ENCODE measurements around the gene FOXN4.

The FOXN4 gene

DNA sequence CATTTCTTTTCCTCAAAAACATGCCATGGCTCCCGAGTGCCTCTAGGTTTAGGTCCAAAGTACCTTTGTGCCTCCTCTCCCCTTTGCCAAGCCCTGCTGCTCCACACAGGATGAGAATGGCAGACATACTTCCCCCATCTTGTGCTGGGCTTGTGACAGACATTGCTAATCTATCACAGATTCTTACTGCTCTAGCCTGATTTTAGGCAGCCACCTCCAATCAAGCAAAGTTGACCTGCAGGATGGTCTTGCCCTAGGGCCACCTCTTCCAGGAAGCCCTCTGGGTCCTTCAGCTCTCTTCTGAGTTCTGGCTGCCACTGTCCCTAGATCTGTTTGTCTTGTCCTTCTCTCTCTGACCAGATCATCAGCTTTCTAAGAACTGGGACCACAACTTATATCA, 20.5 kb downstream of the FOXN4 start:
- no peak for TF ChIP-seq ZFX (IDR thresholded peaks at IDR 0.05; ENCODE audit: borderline replicate concordance)
- TF ChIP-seq, protein P1, sequence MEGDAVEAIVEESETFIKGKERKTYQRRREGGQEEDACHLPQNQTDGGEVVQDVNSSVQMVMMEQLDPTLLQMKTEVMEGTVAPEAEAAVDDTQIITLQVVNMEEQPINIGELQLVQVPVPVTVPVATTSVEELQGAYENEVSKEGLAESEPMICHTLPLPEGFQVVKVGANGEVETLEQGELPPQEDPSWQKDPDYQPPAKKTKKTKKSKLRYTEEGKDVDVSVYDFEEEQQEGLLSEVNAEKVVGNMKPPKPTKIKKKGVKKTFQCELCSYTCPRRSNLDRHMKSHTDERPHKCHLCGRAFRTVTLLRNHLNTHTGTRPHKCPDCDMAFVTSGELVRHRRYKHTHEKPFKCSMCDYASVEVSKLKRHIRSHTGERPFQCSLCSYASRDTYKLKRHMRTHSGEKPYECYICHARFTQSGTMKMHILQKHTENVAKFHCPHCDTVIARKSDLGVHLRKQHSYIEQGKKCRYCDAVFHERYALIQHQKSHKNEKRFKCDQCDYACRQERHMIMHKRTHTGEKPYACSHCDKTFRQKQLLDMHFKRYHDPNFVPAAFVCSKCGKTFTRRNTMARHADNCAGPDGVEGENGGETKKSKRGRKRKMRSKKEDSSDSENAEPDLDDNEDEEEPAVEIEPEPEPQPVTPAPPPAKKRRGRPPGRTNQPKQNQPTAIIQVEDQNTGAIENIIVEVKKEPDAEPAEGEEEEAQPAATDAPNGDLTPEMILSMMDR (IDR thresholded peaks at IDR 0.05) = no peak
- no peak overlapping the region for H3K27ac ChIP-seq

DNA sequence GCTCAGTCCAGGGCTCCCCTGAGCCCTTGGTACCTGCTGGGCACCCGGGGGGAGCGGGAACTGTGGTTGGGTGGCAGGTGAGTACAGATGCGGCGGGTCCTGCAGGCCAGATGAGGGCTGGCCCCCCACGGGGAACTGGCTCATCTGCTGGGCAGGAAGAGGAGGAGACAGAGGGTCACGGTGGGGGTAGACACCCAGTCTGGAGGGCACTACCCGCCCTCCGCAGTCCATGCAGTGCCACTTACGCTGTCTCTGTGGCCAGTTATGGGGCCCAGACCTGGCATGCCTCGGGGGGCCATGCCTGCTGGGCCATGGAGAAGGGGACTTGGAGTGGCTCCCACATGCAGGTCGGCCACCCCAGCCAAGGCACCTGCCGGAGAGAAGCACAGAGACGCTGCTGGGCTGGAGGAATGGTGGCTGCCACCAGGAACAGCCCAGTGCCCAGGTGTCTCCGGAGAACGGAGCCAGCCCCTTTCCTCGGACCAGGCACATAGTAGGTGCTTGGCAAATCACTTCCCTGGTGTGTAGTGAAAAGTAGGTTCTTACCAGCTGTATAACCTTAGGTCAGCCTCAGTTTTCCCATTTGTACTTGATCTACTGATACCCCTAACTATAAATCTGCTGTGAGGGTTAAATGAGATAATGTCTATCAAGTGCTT, 21.1 kb downstream of the FOXN4 start:
- TF ChIP-seq, protein P1 (IDR thresholded peaks at IDR 0.05) = no peak
- no peak for TF ChIP-seq ZFX (IDR thresholded peaks at IDR 0.05; ENCODE audit: borderline replicate concordance)
- H3K27ac ChIP-seq = no peak overlapping the region

DNA sequence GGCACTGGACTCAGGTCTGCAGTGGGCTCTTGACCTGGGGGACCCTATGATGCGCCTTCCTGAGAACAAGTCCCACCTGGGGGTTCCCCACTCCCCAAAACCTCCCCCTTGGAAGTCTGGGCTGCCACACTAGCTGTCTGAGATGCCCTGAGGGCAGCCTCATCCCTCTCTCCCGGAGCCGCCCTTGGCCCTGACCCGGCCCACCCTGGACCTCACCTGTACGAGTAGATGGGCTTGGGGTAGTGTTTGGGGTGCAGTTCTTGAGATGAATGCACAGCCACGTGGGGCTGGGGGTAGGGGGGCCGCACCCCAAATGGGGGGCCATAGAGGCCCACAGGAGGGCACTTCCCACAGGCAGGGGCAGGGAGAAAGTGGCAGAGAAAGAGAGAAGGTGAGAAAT, 21.9 kb downstream of the FOXN4 start:
- no peak overlapping the region for H3K27ac ChIP-seq
- TF ChIP-seq, protein P1 (IDR thresholded peaks at IDR 0.05) = no peak
- no peak for TF ChIP-seq ZFX (IDR thresholded peaks at IDR 0.05; ENCODE audit: borderline replicate concordance)

DNA sequence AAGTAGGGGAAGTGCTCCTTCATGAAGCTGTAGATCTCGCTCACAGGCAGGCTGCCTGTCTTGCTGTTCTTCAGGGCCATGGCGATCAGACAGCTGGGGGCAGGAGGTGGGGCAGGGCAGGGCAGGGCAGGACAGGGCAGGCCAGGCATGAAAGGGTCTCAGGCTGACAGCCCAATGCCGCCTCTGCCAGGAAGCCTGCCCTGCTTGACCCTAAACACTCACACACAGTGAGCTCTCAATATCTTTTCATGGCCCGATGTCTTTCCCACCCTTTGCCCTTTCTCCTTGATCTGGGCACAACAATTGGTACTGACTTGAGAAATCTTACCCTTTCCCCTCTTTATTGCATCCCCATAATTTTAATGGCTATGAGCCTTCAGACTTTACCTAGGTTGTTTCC, 22.4 kb downstream of the FOXN4 start:
- H3K27ac ChIP-seq = no peak overlapping the region
- TF ChIP-seq, protein P1 (IDR thresholded peaks at IDR 0.05) = no peak
- TF ChIP-seq ZFX (IDR thresholded peaks at IDR 0.05; ENCODE audit: borderline replicate concordance) = no peak

DNA sequence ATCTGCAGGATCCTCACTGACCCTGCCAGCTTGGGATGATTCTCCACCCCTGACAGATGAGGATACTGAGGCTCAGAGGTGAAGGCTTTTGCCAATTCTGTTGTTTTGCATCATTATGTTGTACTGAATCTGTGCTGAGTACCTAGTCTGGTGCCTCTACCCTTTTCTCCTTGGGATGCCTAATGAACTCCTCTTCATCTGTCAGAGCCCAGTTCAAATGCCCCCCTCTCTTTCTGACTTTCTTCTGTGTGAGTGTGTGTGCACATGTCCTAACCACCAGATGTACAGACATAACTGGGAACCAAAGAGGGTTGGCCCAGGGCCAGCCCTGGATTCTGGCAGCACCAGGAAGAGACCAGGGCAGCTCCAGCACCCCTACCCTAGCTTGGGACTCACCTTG, 22.8 kb downstream of the FOXN4 start:
- TF ChIP-seq, protein P1 (IDR thresholded peaks at IDR 0.05) = no peak
- no peak for TF ChIP-seq ZFX (IDR thresholded peaks at IDR 0.05; ENCODE audit: borderline replicate concordance)
- H3K27ac ChIP-seq = no peak overlapping the region

DNA sequence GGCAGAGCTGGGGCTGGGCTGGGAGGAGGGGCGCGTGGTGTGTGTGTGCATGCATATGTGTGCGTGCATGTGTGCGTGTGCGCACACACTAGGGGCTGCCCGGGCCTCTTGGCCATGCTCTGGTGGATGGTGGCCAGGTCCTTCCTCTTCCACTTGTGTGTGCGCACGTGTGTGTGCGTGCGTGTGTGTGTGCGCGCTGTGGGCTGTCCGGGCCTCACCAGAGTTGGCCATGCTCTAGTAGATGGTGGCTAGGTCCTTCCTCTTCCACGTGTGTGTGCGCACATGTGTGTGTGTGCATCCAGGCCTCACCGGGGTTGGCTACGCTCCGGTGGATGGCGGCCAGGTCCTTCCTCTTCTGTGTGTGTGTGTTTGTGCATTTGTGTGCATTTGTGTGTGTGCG, 24.7 kb downstream of the FOXN4 start:
- H3K27ac ChIP-seq = no peak overlapping the region
- no peak for TF ChIP-seq ZFX (IDR thresholded peaks at IDR 0.05; ENCODE audit: borderline replicate concordance)
- TF ChIP-seq, protein P1 (IDR thresholded peaks at IDR 0.05) = no peak

DNA sequence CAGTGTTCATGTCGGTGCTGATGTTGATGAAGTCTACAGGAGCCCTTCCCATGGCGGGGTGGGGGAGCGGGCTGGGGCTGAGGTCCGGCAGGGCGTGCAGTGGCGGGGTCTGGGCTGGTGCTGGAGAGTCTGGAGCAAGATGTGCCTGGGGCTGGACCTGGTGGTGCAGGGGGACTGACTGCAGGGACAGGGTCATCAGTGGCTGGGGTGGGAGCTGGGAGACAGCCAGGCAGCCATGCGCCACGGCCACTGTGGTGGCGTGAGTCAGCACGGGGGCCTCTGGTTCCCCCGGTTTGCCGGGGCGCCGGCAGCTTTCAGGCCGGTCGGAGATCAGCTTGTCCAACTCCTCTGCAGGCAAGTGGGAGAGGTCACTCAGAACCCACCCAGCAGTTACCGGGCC, 27.6 kb downstream of the FOXN4 start:
- TF ChIP-seq, protein P1 (IDR thresholded peaks at IDR 0.05) = no peak
- TF ChIP-seq ZFX (IDR thresholded peaks at IDR 0.05; ENCODE audit: borderline replicate concordance) = no peak

More for the DNA sequence above, 27.6 kb downstream of the FOXN4 start:
- no peak overlapping the region for H3K27ac ChIP-seq

All from 22Rv1 (cell line).